BLaER1 (cell line): ENCODE measurements around the gene BLOC1S1.
A peak's percentile ranks its signal among the peaks of the same experiment; 100 is the strongest.

Source experiments
- H3K27ac ChIP-seq: shearing (Covaris generic); formaldehyde crosslinking; 2 replicates; pipeline ENCODE4 v1.8.1; 2022
- H3K27me3 ChIP-seq: shearing (Covaris generic); formaldehyde crosslinking; 2 replicates; pipeline ENCODE4 v1.8.1; 2022
- H3K36me3 ChIP-seq: shearing (Covaris generic); formaldehyde crosslinking; 2 replicates; pipeline ENCODE4 v1.8.1; 2022
- H3K4me1 ChIP-seq: shearing (Covaris generic); formaldehyde crosslinking; 2 replicates; pipeline ENCODE4 v1.8.1; 2022
- H3K4me2 ChIP-seq: shearing (Covaris generic); formaldehyde crosslinking; 2 replicates; pipeline ENCODE4 v1.8.1; 2022
- H3K4me3 ChIP-seq: shearing (Covaris generic); formaldehyde crosslinking; 2 replicates; pipeline ENCODE4 v1.8.1; 2022
- H3K9ac ChIP-seq: shearing (Covaris generic); formaldehyde crosslinking; 2 replicates; pipeline ENCODE4 v1.8.1; 2022
- H3K9me3 ChIP-seq: shearing (Covaris generic); formaldehyde crosslinking; 2 replicates; pipeline ENCODE4 v1.8.1; 2022
- H4K20me1 ChIP-seq: shearing (Covaris generic); formaldehyde crosslinking; 2 replicates; pipeline ENCODE4 v1.8.1; 2022
- Cebpa-rat ChIP-seq: shearing (Covaris generic); IDR thresholded peaks from 2 replicates; pipeline ENCODE4 v1.8.1; 2022

The BLOC1S1 gene

GRCh38 chr12:55682087-55682796 lies 33.6 kb upstream of the BLOC1S1 start:
- no peaks in the 10 kb centered on the region for H3K36me3 ChIP-seq
- H3K4me1 ChIP-seq: peaks cover 20% of the 10 kb centered on the region
- no peak for TF ChIP-seq Cebpa-rat
- H4K20me1 ChIP-seq: no peaks in the 10 kb centered on the region
- H3K9me3 ChIP-seq: no peaks in the 10 kb centered on the region
- H3K9ac ChIP-seq: no peak overlapping the region
- H3K4me2 ChIP-seq: peak overlapping the region; percentile 22
- H3K27ac ChIP-seq: no peak overlapping the region
- no peaks in the 10 kb centered on the region for H3K27me3 ChIP-seq
- H3K4me3 ChIP-seq: no peak overlapping the region

- no peak overlapping the region for H3K27ac ChIP-seq
- H3K9ac ChIP-seq: no peak overlapping the region
- no peak overlapping the region for H3K4me3 ChIP-seq
- no peaks in the 10 kb centered on the region for H3K9me3 ChIP-seq
- H3K36me3 ChIP-seq: no peaks in the 10 kb centered on the region
- H3K27me3 ChIP-seq: no peaks in the 10 kb centered on the region
- no peak overlapping the region for H3K4me2 ChIP-seq
- H4K20me1 ChIP-seq: no peaks in the 10 kb centered on the region
- peaks cover 20% of the 10 kb centered on the region for H3K4me1 ChIP-seq
- TF ChIP-seq Cebpa-rat: no peak
These were observed 32.2 kb upstream of the BLOC1S1 start for GRCh38 chr12:55683676-55684075.

- no peak overlapping the region for H3K9ac ChIP-seq
- peaks cover 20% of the 10 kb centered on the region for H3K4me1 ChIP-seq
- no peaks in the 10 kb centered on the region for H3K27me3 ChIP-seq
- no peaks in the 10 kb centered on the region for H3K36me3 ChIP-seq
- no peaks in the 10 kb centered on the region for H4K20me1 ChIP-seq
- H3K4me2 ChIP-seq: no peak overlapping the region
- no peak overlapping the region for H3K27ac ChIP-seq
- no peak for TF ChIP-seq Cebpa-rat
- H3K4me3 ChIP-seq: no peak overlapping the region
- no peaks in the 10 kb centered on the region for H3K9me3 ChIP-seq
These were observed 31.0 kb upstream of the BLOC1S1 start for GRCh38 chr12:55684761-55685370.

- Histone ChIP-seq H3K27ac (no peak overlapping the region), H3K4me1 (peaks cover 20% of the 10 kb centered on the region), H3K9me3 (no peaks in the 10 kb centered on the region), H3K36me3 (no peaks in the 10 kb centered on the region), H3K27me3 (no peaks in the 10 kb centered on the region), H3K9ac (no peak overlapping the region), H3K4me2 (no peak overlapping the region), H3K4me3 (no peak overlapping the region), H4K20me1 (no peaks in the 10 kb centered on the region)
- TF ChIP-seq Cebpa-rat: no peak
These were observed 30.2 kb upstream of the BLOC1S1 start for GRCh38 chr12:55685671-55686070.

- Histone ChIP-seq H4K20me1 (no peaks in the 10 kb centered on the region), H3K27me3 (no peaks in the 10 kb centered on the region), H3K4me2 (no peak overlapping the region), H3K36me3 (no peaks in the 10 kb centered on the region), H3K4me1 (peaks cover 18% of the 10 kb centered on the region), H3K9me3 (no peaks in the 10 kb centered on the region), H3K4me3 (no peak overlapping the region), H3K27ac (no peak overlapping the region), H3K9ac (no peak overlapping the region)
- no peak for TF ChIP-seq Cebpa-rat
These were observed 29.4 kb upstream of the BLOC1S1 start for GRCh38 chr12:55686366-55687010.

- Histone ChIP-seq H3K9ac (no peak overlapping the region), H3K36me3 (no peaks in the 10 kb centered on the region), H3K27ac (no peak overlapping the region), H4K20me1 (no peaks in the 10 kb centered on the region), H3K27me3 (no peaks in the 10 kb centered on the region), H3K4me1 (peaks cover 5% of the 10 kb centered on the region), H3K4me3 (no peak overlapping the region), H3K4me2 (no peak overlapping the region), H3K9me3 (no peaks in the 10 kb centered on the region)
- TF ChIP-seq Cebpa-rat: no peak
These were observed 28.1 kb upstream of the BLOC1S1 start for GRCh38 chr12:55687746-55688145.

- no peak for TF ChIP-seq Cebpa-rat
- no peak overlapping the region for H3K27ac ChIP-seq
- H4K20me1 ChIP-seq: no peaks in the 10 kb centered on the region
- H3K4me2 ChIP-seq: no peak overlapping the region
- no peaks in the 10 kb centered on the region for H3K4me1 ChIP-seq
- H3K4me3 ChIP-seq: no peak overlapping the region
- no peaks in the 10 kb centered on the region for H3K27me3 ChIP-seq
- no peak overlapping the region for H3K9ac ChIP-seq
- no peaks in the 10 kb centered on the region for H3K36me3 ChIP-seq
- no peaks in the 10 kb centered on the region for H3K9me3 ChIP-seq
These were observed 26.9 kb upstream of the BLOC1S1 start for GRCh38 chr12:55688716-55689655.

GRCh38 chr12:55692631-55693322 lies 23.1 kb upstream of the BLOC1S1 start:
- H4K20me1 ChIP-seq: no peaks in the 10 kb centered on the region
- no peak overlapping the region for H3K4me3 ChIP-seq
- H3K27me3 ChIP-seq: no peaks in the 10 kb centered on the region
- no peaks in the 10 kb centered on the region for H3K9me3 ChIP-seq
- no peaks in the 10 kb centered on the region for H3K4me1 ChIP-seq
- no peak overlapping the region for H3K9ac ChIP-seq
- H3K4me2 ChIP-seq: no peak overlapping the region
- no peak overlapping the region for H3K27ac ChIP-seq
- no peak for TF ChIP-seq Cebpa-rat
- H3K36me3 ChIP-seq: no peaks in the 10 kb centered on the region
